SK-N-SH (cell line): ENCODE results near the gene PPP1R16B.
"Not testable (repeated sequence)": the region's sequence is repeated elsewhere in the genome, so short reads cannot be mapped to it uniquely, and the experiment has no call there.

ENCODE experiments used
- CTCF ChIP-seq: fragments of 200-600 bp; sonication (generic); IDR thresholded peaks from 2 replicates; pipeline ENCODE4 v1.6.1; 2017; ENCODE audit warnings: antibody characterized with exemption, mild to moderate bottlenecking, moderate library complexity
- EP300 ChIP-seq, 2 experiments: IDR thresholded peaks; 2 replicates each; pipeline versions ENCODE4 v1.4.0 to v1.6.1; 2012; ENCODE audit warnings: borderline replicate concordance in 1 of 2, low read depth in 1 of 2, low read length in 1 of 2
- FOSL2 ChIP-seq: IDR thresholded peaks from 2 replicates; pipeline ENCODE4 v1.4.0; 2012; ENCODE audit warnings: low read depth, mild to moderate bottlenecking, moderate library complexity, borderline replicate concordance
- GABPA ChIP-seq: IDR thresholded peaks from 2 replicates; pipeline ENCODE4 v1.4.0; 2012; ENCODE audit warnings: low read depth, mild to moderate bottlenecking
- TCF12 ChIP-seq: IDR thresholded peaks from 2 replicates; pipeline ENCODE4 v1.4.0; 2012

- not testable (repeated sequence) for TF ChIP-seq CTCF; EP300 (IDR thresholded peaks at IDR 0.05; ENCODE audit: borderline replicate concordance in 1 of 2, low read depth in 1 of 2, low read length in 1 of 2); GABPA; TCF12; FOSL2
These were observed 8.1 kb downstream of the PPP1R16B start for GRCh38 chr20:38813574-38813962.
